Mesendoderm (in vitro differentiated cells): ENCODE measurements around the gene PTPRE.

ENCODE experiments used
- DNase-seq: peaks from one replicate; pipeline ENCODE4 v3.0.0; 2013
- H2AK5ac ChIP-seq: 2 replicates; pipeline ENCODE4 v1.6.1; 2013; ENCODE audit warnings: low read length, inconsistent platforms
- H2BK120ac ChIP-seq: 2 replicates; pipeline ENCODE4 v1.6.1; 2013; ENCODE audit warnings: low read depth, mild to moderate bottlenecking, low read length, moderate library complexity, mixed read lengths
- H2BK15ac ChIP-seq: replicated peaks from 2 replicates; pipeline ENCODE4 v1.6.1; 2013; ENCODE audit warnings: low read depth, mild to moderate bottlenecking, moderate library complexity
- H2BK5ac ChIP-seq: 2 replicates; pipeline ENCODE4 v1.6.1; 2013; ENCODE audit warnings: low read length, inconsistent platforms
- H3K18ac ChIP-seq: 2 replicates; pipeline ENCODE4 v1.6.1; 2013; ENCODE audit warnings: mild to moderate bottlenecking, low read length, mixed read lengths
- H3K23ac ChIP-seq: one replicate; pipeline ENCODE4 v1.6.1; 2013; ENCODE audit warnings: low read length
- H3K27ac ChIP-seq: 2 replicates; pipeline ENCODE4 v1.5.1; 2013; ENCODE audit warnings: low read depth, mild to moderate bottlenecking, inconsistent platforms, low read length, moderate library complexity
- H3K27me3 ChIP-seq: 2 replicates; pipeline ENCODE4 v1.6.1; 2013; ENCODE audit warnings: low read length, control low read depth, mild to moderate bottlenecking, inconsistent platforms; ENCODE audit not compliant: insufficient read depth, poor library complexity
- H3K36me3 ChIP-seq: 2 replicates; pipeline ENCODE4 v1.6.1; 2013; ENCODE audit warnings: low read length, inconsistent platforms; ENCODE audit not compliant: control insufficient read depth, insufficient read depth
- H3K4ac ChIP-seq: one replicate; pipeline ENCODE4 v1.6.1; 2013; ENCODE audit warnings: low read depth, mild to moderate bottlenecking, low read length, moderate library complexity
- H3K4me1 ChIP-seq: 2 replicates; pipeline ENCODE4 v1.6.1; 2013; ENCODE audit warnings: low read depth, low read length, inconsistent platforms; ENCODE audit not compliant: control insufficient read depth
- H3K4me2 ChIP-seq: 2 replicates; pipeline ENCODE4 v1.6.1; 2013; ENCODE audit warnings: low read length
- H3K4me3 ChIP-seq: 2 replicates; pipeline ENCODE4 v1.5.1; 2013; ENCODE audit warnings: mild to moderate bottlenecking, low read length
- H3K56ac ChIP-seq: one replicate; pipeline ENCODE4 v1.6.1; 2013; ENCODE audit warnings: low read length
- H3K79me1 ChIP-seq: 2 replicates; pipeline ENCODE4 v1.6.1; 2013; ENCODE audit warnings: low read length, inconsistent platforms
- H3K79me2 ChIP-seq: 2 replicates; pipeline ENCODE4 v1.6.1; 2013; ENCODE audit warnings: mild to moderate bottlenecking, low read length; ENCODE audit not compliant: control insufficient read depth, insufficient read depth
- H3K9ac ChIP-seq: 2 replicates; pipeline ENCODE4 v1.6.1; 2013; ENCODE audit warnings: low read length, inconsistent platforms
- H4K5ac ChIP-seq: one replicate; pipeline ENCODE4 v1.6.1; 2013; ENCODE audit warnings: low read length
- H4K8ac ChIP-seq: one replicate; pipeline ENCODE4 v1.6.1; 2013; ENCODE audit warnings: low read depth, mild to moderate bottlenecking, control low read depth, low read length, moderate library complexity
- WGBS: extraction: QIAGEN DNeasy Blood & Tissue Kit; methylation state at CpG from one replicate; pipeline ENCODE4 v1.1.7; 2013; ENCODE audit warnings: low lambda C conversion rate, missing lambda C conversion rate; ENCODE audit not compliant: insufficient coverage; ENCODE audit errors: extremely low coverage; 5-methylcytosine and 5-hydroxymethylcytosine counted together

Gene PTPRE

DNA sequence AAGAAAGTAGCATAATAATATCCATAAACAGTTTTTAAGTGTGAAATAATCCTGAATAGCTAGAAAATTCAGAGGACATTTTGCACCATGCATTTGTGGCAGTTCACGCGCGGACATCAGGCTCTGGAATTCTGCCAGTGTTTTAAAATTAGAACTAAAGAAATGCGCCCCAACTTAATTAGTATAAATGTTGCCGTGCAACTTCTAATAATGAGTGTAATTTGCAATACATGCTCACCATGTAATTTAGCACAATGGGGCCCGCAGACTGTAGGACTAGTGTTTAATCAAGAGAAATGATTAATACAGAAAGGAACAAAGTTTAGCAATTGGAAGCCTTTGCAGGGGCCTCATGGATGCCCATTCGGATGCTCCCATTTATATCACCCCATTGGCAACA is 96.6 kb downstream of the PTPRE start:
- H3K18ac ChIP-seq, result no peak overlapping the region
- H3K27ac ChIP-seq, result no peak overlapping the region
- WGBS, result no CpG with 5 or more reads among the region's 7 CpGs
- H3K56ac ChIP-seq, result no peak overlapping the region
- no peaks in the 10 kb centered on the region for H3K4me1 ChIP-seq
- H3K4ac ChIP-seq, result no peak overlapping the region
- H3K79me2 ChIP-seq, result no peaks in the 10 kb centered on the region
- no peak overlapping the region for H2BK5ac ChIP-seq
- H2AK5ac ChIP-seq, result no peak overlapping the region
- H3K27me3 ChIP-seq, result no peaks in the 10 kb centered on the region
- no peak overlapping the region for H2BK15ac ChIP-seq
- no peak overlapping the region for H3K4me2 ChIP-seq
- H3K4me3 ChIP-seq, result no peak overlapping the region
- DNase-seq, result no peak
- no peak overlapping the region for H2BK120ac ChIP-seq
- H3K36me3 ChIP-seq, result no peaks in the 10 kb centered on the region
- H3K23ac ChIP-seq, result no peak overlapping the region
- no peak overlapping the region for H4K5ac ChIP-seq
- no peak overlapping the region for H3K9ac ChIP-seq
- H3K79me1 ChIP-seq, result no peaks in the 10 kb centered on the region
- H4K8ac ChIP-seq, result no peak overlapping the region

DNA sequence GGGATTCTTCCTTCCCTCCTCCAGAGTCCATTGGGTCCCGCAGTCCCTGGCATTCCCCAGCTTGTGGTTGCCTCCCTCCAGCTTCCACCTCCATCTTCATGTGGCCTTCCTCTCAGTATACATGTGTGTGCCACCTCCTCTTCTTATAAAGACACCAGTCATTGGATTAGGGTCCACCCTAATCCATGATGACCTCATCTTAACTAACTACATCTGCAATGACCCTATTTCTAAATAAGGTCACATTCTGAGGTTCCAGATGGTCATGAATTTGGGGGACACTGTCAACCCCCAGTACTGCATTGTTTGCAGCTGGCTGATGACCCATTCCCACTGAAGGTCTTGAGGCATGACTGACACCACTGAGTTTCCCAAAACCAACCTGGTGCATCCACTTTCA is 99.0 kb downstream of the PTPRE start:
- no peak overlapping the region for H3K4me2 ChIP-seq
- no peak for DNase-seq
- no peak overlapping the region for H4K8ac ChIP-seq
- H3K4ac ChIP-seq, result no peak overlapping the region
- H3K36me3 ChIP-seq, result no peaks in the 10 kb centered on the region
- WGBS, result no CpG with 5 or more reads among the region's 1 CpG
- H2BK15ac ChIP-seq, result no peak overlapping the region
- H3K79me1 ChIP-seq, result no peaks in the 10 kb centered on the region
- no peak overlapping the region for H3K27ac ChIP-seq
- H2BK5ac ChIP-seq, result no peak overlapping the region
- H3K18ac ChIP-seq, result no peak overlapping the region
- no peak overlapping the region for H2AK5ac ChIP-seq
- no peak overlapping the region for H3K23ac ChIP-seq
- no peak overlapping the region for H3K9ac ChIP-seq
- no peak overlapping the region for H2BK120ac ChIP-seq
- no peak overlapping the region for H4K5ac ChIP-seq
- no peak overlapping the region for H3K56ac ChIP-seq
- H3K27me3 ChIP-seq, result no peaks in the 10 kb centered on the region
- no peaks in the 10 kb centered on the region for H3K79me2 ChIP-seq
- no peak overlapping the region for H3K4me3 ChIP-seq
- H3K4me1 ChIP-seq, result no peaks in the 10 kb centered on the region

DNA sequence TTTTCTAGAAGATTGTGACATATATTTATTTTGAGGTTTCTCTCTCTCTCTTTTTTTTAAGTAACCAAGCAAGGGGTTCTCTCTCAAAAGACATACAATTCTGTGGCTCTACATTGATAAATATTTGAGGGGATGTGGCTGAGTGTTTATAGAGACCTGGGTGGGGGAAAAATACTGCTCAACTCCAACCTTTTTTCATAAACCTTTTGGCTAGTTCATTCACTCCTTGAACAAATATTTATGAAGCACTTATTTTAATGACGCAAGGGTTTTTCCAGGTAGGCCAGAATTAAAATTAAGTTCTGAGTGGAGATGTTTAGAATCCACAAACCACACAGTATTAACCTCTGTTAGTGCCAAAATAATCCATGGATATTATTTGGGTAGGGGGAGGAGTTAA is 100.2 kb downstream of the PTPRE start:
- Histone ChIP-seq H2BK15ac (no peak overlapping the region), H3K36me3 (no peaks in the 10 kb centered on the region), H3K18ac (no peak overlapping the region), H4K8ac (no peak overlapping the region), H2BK120ac (no peak overlapping the region), H2BK5ac (no peak overlapping the region), H3K4ac (no peak overlapping the region), H3K4me3 (no peak overlapping the region), H3K4me2 (no peak overlapping the region), H3K27ac (no peak overlapping the region), H3K9ac (no peak overlapping the region), H3K23ac (no peak overlapping the region), H3K27me3 (no peaks in the 10 kb centered on the region), H2AK5ac (no peak overlapping the region), H3K56ac (no peak overlapping the region), H3K79me2 (no peaks in the 10 kb centered on the region), H3K79me1 (no peaks in the 10 kb centered on the region), H4K5ac (no peak overlapping the region), H3K4me1 (no peaks in the 10 kb centered on the region)
- no CpG with 5 or more reads among the region's 1 CpG for WGBS
- no peak for DNase-seq

DNA sequence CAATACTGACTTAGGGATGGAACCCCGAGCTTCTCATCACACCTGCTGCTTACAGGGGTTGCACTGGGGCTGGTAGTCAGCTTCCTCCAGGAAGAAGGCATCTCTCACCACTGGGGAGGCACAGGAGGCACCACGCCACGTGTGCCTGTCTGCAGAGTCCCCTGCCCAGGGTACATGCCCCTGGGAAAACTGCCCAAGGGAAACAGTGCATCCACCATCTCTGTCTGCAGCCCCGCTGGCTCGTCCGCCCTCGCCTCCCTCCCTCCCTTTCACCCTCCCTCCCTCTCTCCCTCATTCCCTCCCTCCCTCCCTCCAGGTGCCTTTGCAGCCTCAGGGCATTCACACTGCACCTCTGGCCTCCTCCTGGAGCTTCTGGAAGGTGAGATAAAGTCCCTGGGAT is 101.1 kb downstream of the PTPRE start:
- no peak overlapping the region for H3K4me2 ChIP-seq
- H4K5ac ChIP-seq, result no peak overlapping the region
- H3K56ac ChIP-seq, result no peak overlapping the region
- no peak overlapping the region for H2BK15ac ChIP-seq
- H3K79me2 ChIP-seq, result no peaks in the 10 kb centered on the region
- H3K4ac ChIP-seq, result no peak overlapping the region
- no peak overlapping the region for H3K27ac ChIP-seq
- no peak overlapping the region for H2BK120ac ChIP-seq
- H3K23ac ChIP-seq, result no peak overlapping the region
- DNase-seq, result peak; percentile 16
- no peak overlapping the region for H3K4me3 ChIP-seq
- H3K9ac ChIP-seq, result no peak overlapping the region
- no peaks in the 10 kb centered on the region for H3K4me1 ChIP-seq
- no peaks in the 10 kb centered on the region for H3K27me3 ChIP-seq
- H2BK5ac ChIP-seq, result no peak overlapping the region
- no peak overlapping the region for H4K8ac ChIP-seq
- no peak overlapping the region for H3K18ac ChIP-seq
- H3K79me1 ChIP-seq, result no peaks in the 10 kb centered on the region
- no CpG with 5 or more reads among the region's 7 CpGs for WGBS
- H3K36me3 ChIP-seq, result no peaks in the 10 kb centered on the region
- H2AK5ac ChIP-seq, result no peak overlapping the region

DNA sequence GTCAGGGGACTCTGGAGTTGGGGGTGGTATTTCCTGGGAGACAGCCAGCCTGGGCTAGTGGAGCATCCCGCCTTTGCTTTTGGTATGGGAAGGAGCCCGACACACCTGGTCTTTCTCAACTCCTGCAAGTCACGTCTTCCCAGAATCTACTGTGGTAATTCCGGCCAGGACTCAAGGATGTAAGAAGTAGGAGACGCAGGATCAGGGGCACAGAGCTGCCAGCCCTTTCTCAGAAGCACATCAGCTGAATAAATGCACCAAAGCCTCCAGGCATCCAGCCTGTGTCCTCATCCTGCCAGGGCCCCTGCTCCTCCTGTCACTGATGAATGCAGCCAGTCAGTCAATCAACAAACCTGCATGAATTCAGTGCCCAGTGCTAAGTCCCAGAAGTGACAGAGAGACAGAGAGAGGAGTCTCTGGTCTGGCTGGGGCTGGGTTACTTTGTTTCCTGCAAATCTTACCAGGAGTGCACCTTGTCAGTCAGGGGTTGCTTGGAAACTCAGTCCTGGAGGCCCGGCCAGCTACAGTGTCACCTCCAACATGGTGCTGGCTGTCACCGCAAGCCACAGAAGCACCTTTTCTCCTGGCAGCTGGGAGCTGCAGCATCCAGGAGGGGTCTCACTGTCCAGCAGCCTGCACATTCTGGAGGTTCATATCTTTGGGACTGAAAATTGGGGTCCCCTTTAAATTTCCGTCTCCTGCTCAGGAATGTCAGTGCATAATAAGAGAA is 101.8 kb downstream of the PTPRE start:
- no peak overlapping the region for H2BK15ac ChIP-seq
- H2BK5ac ChIP-seq, result no peak overlapping the region
- no peak overlapping the region for H2AK5ac ChIP-seq
- no peak overlapping the region for H3K4me3 ChIP-seq
- no peak overlapping the region for H3K27ac ChIP-seq
- H3K79me2 ChIP-seq, result no peaks in the 10 kb centered on the region
- H3K79me1 ChIP-seq, result no peaks in the 10 kb centered on the region
- H2BK120ac ChIP-seq, result no peak overlapping the region
- no peak overlapping the region for H3K18ac ChIP-seq
- H3K9ac ChIP-seq, result no peak overlapping the region
- DNase-seq, result no peak
- no peak overlapping the region for H4K8ac ChIP-seq
- H3K4me2 ChIP-seq, result no peak overlapping the region
- H3K4me1 ChIP-seq, result no peaks in the 10 kb centered on the region
- no CpG with 5 or more reads among the region's 8 CpGs for WGBS
- H3K27me3 ChIP-seq, result no peaks in the 10 kb centered on the region
- no peak overlapping the region for H4K5ac ChIP-seq
- H3K23ac ChIP-seq, result no peak overlapping the region
- no peaks in the 10 kb centered on the region for H3K36me3 ChIP-seq
- no peak overlapping the region for H3K56ac ChIP-seq
- no peak overlapping the region for H3K4ac ChIP-seq
